Glomerular visceral epithelial cell (primary cell): ENCODE data around the gene TRA2B.

Experiments used
- DNase-seq: peaks from one replicate; pipeline ENCODE4 v3.0.0-alpha.2; 2016; ENCODE audit errors: extremely low spot score

Gene TRA2B

GRCh38 chr3:185937689-185938374 lies at the start of gene TRA2B:
TSS of gene TRA2B (minus strand) at chr3:185938014. CDS start at chr3:185937860, 154 bp downstream.
- peak; percentile 98 for DNase-seq

- no peak for DNase-seq
Measured at GRCh38 chr3:185986198-185986777, 48.5 kb upstream of the TRA2B start.

- DNase-seq = no peak
Measured at GRCh38 chr3:185984203-185984602, 46.4 kb upstream of the TRA2B start.

- DNase-seq = peak; percentile 65
Measured at GRCh38 chr3:185983495-185984141, 45.8 kb upstream of the TRA2B start.

- no peak for DNase-seq
Measured at GRCh38 chr3:185982632-185983031, 44.8 kb upstream of the TRA2B start.

GRCh38 chr3:185981621-185982020 lies 43.8 kb upstream of the TRA2B start:
- no peak for DNase-seq

- DNase-seq = no peak
Measured at GRCh38 chr3:185979721-185980121, 41.9 kb upstream of the TRA2B start.

GRCh38 chr3:185978516-185978915 lies 40.7 kb upstream of the TRA2B start:
- DNase-seq = no peak

GRCh38 chr3:185977679-185978040 lies 39.8 kb upstream of the TRA2B start:
- no peak for DNase-seq

GRCh38 chr3:185976977-185977678 lies 39.3 kb upstream of the TRA2B start:
- peak; percentile 65 for DNase-seq

- DNase-seq = no peak
Measured at GRCh38 chr3:185976100-185976499, 38.3 kb upstream of the TRA2B start.

GRCh38 chr3:185971579-185971978 lies 33.8 kb upstream of the TRA2B start:
- DNase-seq = no peak

GRCh38 chr3:185968168-185968567 lies 30.4 kb upstream of the TRA2B start:
- DNase-seq = no peak

GRCh38 chr3:185966655-185967054 lies 28.8 kb upstream of the TRA2B start:
- no peak for DNase-seq

- no peak for DNase-seq
Measured at GRCh38 chr3:185965496-185965895, 27.7 kb upstream of the TRA2B start.

- no peak for DNase-seq
Measured at GRCh38 chr3:185961675-185962232, 23.9 kb upstream of the TRA2B start.

- no peak for DNase-seq
Measured at GRCh38 chr3:185960522-185961288, 22.9 kb upstream of the TRA2B start.

- DNase-seq = peak; percentile 42
Measured at GRCh38 chr3:185959609-185960521, 22.1 kb upstream of the TRA2B start.

GRCh38 chr3:185958626-185959025 lies 20.8 kb upstream of the TRA2B start:
- DNase-seq = no peak

- no peak for DNase-seq
Measured at GRCh38 chr3:185956244-185956643, 18.4 kb upstream of the TRA2B start.

GRCh38 chr3:185954366-185954723 lies 16.5 kb upstream of the TRA2B start:
- no peak for DNase-seq
